HG02571 (cell line): Measurements from ENCODE around the gene B3GNT8.
"Not testable (repeated sequence)": the region's sequence is repeated elsewhere in the genome, so short reads cannot be mapped to it uniquely, and the experiment has no call there.

ENCODE experiments used
- ATAC-seq: cut with Tn5 transposase; IDR thresholded peaks from one replicate; pipeline ENCODE4 v1.9.1; 2021; ENCODE audit warnings: mild to moderate bottlenecking, moderate library complexity; ENCODE audit not compliant: unreplicated experiment

B3GNT8 gene

DNA sequence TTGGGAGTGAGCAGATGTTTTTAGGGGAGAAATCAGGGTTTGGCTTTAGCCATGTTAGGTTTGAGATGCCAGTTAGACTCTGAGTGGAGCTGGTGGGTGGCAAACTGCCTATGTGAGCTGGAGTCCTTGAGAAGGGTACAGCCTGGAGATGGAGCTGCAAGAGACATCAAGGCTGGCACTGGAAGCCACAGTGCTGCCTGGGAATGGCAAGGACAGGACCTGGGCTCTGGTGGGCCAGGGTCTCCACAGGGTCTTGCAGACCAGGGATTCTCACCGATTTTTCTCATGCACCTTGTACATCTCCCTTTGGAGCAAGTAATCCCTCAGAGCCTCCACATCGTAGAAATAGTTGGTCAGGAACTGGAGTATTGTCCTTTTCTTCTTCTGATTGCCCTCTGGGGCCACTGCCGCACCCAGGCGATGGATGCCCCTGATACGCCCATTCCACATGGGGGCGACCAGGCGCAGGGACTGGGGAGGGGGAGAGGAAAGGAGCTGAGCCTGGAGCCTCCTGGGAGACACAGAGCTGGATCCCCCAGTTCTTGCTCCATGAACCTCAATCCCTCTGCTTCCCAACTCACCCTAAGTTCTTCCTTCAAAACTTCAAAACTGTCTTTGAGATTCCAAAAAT lies 10.9 kb upstream of the B3GNT8 start:
- no peak for ATAC-seq

DNA sequence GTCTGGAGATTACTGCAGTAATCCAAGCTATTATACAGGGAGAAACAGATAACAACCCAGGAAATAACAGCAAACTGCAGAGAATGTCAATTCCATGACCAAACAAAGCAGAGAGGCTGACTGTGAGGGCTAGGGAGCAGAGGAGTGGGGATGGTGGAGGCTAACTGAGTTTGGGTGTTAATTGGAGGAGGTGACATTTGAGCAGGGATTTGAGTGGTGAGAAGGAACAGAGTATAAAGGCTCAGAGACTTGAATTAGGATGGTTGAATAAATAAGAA lies 9.4 kb upstream of the B3GNT8 start:
- ATAC-seq, result no peak

GRCh38 chr19:41435936-41436673 lies 8.9 kb upstream of the B3GNT8 start:
- no peak for ATAC-seq

DNA sequence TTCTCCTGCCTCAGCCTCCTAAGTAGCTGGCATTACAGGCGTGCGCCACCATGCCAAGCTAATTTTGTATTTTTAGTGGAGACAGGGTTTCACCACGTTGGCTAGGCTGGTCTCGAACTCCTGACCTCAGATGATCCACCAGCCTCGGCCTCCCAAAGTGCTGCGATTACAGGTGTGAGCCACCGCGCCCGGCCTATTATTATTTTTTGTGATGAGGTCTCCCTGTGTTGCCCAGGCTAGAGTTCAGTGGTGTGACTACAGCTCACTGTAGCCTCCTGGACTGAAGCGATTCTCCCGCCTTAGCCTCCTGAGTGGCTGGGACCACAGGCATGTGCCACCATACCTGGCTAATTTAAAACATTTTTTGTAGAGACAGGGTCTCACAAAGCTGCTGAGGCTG lies 8.2 kb upstream of the B3GNT8 start:
- ATAC-seq, result not testable (repeated sequence)

DNA sequence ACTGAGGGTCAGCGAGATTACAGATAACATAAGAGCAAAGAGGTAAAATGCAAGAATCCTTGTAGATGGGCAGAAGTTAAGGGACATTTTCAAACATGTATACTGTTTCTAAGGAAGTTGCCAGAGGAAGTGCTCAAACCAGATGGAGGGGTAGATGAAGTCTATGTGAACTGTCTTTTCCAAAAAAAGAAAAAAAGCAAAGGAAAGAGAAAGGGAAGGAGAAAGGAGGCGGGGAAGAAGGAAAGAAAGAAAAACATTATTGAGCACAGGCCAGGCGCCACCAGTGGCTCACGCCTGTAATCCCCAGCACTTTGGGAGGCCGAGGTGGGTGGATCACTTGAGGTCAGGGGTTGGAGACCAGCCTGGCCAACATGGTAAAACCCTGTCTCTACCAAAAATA lies 7.3 kb upstream of the B3GNT8 start:
- no peak for ATAC-seq

- no peak for ATAC-seq
These were observed 6.0 kb upstream of the B3GNT8 start for GRCh38 chr19:41433171-41433570.

DNA sequence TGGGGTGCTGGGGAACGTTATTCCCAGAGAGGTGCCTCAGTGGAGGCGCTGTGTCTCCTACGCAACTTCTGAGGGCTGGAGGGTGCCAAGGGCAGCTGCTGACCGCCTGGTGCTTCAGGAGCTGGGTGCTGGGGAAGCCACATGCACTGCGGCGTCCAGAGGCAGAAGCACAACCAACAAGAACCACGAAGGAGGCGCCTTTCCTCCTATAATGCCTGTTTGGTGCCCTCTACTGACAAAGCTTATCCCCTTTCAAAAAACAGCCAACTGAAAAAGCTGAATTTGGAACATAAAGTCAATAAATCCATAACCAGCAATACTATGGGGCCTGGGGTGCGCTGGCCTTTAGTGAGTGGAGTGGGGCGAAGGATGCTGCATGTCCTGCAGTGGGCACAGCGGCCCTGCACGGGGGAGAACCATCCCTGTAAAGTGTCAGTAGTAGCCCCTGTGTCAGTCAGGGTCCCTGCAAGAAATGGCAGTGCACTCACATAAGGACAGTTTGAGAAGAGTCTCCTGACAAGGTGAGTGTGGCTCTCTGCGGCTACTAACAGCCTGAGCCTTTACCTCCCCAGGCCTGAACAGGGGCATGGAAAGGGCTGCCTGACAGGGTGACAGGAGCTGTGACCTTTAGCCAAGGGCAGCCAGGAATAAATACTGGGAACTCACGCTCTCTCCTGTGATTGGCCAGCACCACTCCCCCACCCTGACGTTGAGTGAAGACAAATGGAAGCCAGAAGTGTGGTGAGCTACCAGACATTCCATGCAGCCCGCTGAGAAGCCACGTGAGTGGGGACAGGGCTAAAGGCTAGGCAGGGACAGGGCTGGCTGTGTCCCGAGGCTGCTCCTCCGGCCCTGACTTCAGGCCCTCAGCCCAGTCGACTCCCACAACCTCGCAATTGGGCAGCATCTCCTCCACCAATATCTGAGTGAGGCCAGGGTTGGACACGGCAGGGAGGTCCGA lies 4.5 kb upstream of the B3GNT8 start:
- ATAC-seq, result no peak

GRCh38 chr19:41430922-41431321 lies 3.7 kb upstream of the B3GNT8 start:
- no peak for ATAC-seq

GRCh38 chr19:41428481-41428859 lies 1.3 kb upstream of the B3GNT8 start:
- no peak for ATAC-seq

DNA sequence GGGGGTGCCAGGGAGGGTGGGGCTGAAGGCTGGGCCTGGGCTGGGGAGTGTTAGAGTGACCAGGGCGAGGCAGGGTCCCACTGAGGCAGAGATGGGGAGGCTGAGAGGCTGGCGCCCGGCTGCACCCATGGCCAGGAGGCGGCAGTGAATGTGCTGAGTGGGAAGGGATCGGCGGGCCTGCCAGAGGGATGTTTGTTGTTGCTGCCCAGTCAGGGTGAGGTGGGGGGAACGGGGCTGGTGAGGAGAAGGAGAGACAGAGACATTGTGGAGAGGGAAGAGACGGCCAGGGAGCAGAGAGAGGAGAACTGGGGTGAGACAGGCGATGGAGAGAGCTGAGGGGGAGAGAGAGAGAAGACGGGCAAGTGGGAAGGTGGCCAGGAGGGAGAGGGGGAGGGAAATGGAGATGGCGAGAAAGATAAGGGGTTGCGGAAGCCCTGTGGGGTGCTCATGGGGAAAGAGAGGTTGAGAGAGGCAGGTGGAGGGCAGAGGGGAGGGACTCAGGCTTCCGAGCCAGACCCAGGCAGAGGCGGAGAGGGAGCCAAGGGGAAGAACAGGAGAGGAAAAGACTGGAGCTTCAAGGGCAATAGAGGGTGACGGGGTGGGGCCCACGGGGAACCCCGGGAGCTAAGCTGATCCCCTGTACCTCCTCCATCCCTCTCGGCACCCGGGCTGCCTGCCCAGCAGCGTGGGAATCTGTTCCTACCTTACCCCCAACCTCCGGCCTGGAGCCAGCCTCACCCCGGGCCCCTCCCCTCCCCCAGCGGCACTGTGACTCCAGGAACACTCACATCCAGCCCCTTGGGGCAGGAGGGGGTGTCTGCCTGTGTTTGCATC lies 690 bp upstream of the B3GNT8 start:
- ATAC-seq, result no peak

- no peak for ATAC-seq
These were observed 895 bp downstream of the B3GNT8 start for GRCh38 chr19:41426116-41426841.

GRCh38 chr19:41425174-41426115 lies 1.7 kb downstream of the B3GNT8 start:
- ATAC-seq, result no peak

- ATAC-seq, result no peak
These were observed 2.6 kb downstream of the B3GNT8 start for GRCh38 chr19:41424335-41425173.

GRCh38 chr19:41422955-41423354 lies 4.2 kb downstream of the B3GNT8 start:
- ATAC-seq, result no peak

- no peak for ATAC-seq
These were observed 4.7 kb downstream of the B3GNT8 start for GRCh38 chr19:41422456-41422855.

DNA sequence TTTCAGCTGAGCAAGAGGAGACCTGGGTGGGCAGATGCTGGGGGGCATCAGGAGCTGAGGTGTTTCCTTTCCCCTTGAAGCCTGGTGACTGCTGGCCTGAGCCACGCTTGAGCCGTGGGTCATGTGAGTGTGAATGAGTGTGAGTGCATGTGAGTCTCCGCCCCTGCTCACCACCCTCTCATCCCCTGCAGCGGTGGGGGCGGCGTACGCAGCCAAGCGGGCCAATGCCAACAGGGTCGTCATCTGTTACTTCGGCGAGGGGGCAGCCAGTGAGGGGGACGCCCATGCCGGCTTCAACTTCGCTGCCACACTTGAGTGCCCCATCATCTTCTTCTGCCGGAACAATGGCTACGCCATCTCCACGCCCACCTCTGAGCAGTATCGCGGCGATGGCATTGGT lies 5.2 kb downstream of the B3GNT8 start:
- no peak for ATAC-seq

DNA sequence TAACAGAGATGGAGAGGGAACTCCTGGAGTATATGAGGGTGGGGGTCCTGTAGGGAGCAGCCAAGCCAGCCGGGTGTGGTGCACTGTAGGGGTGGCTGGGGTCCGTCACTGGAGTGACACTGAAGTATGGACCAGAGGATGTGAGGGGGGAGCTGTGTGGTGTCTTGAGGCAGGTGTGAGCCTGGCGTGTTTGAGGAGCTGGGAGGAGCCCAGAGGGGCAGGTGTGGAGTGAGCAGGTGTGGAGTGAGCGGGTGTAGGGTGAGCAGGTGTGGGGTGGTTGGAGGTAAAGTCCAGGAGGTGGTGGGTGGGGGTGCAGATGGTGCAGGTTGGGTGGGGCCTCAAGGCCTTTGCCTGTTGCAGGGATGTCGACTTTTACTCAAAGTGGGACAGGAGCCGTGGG lies 5.9 kb downstream of the B3GNT8 start:
- ATAC-seq, result no peak

GRCh38 chr19:41420101-41420880 lies 6.9 kb downstream of the B3GNT8 start:
- no peak for ATAC-seq
